ENCODE results near the gene NDUFB1. TPM values are rescaled to one million over a fixed set of nuclear protein-coding genes. Genes with fewer than 3 reads are reported as not detected.

The NDUFB1 gene
- 328 to 436 TPM (median 346 TPM) in 5 replicates for total RNA-seq (2022; extraction: Qiagen RNA extraction; ENCODE audit: low read depth)

GRCh38 chr14:92121670-92122350 is at the start of gene NDUFB1, which contains the start of gene CPSF2:
NDUFB1 (minus strand) TSS chr14:92121706; CDS start chr14:92117637, 4,069 bp downstream.
CPSF2 (plus strand) TSS chr14:92121969; CDS start chr14:92130985, 9,016 bp downstream.

GRCh38 chr14:92106143-92106926 is 15.2 kb downstream of the NDUFB1 start, which contains the start of gene ATXN3:
ATXN3 (minus strand) TSS chr14:92106582; CDS start chr14:92106552, 30 bp downstream.

Other genes starting within 250 kb of the NDUFB1 start
- gene FBLN5, start 174.0 kb downstream of the NDUFB1 start, total RNA-seq (2022; extraction: Qiagen RNA extraction; ENCODE audit: low read depth) = 1.5 to 2.0 TPM (median 1.7 TPM) in 5 replicates
- 6.4 to 10.9 TPM (median 9.2 TPM) in 5 replicates for gene TRIP11, start 81.6 kb downstream of the NDUFB1 start, total RNA-seq (2022; extraction: Qiagen RNA extraction; ENCODE audit: low read depth)
- 19.1 to 47.3 TPM (median 23.8 TPM) in 5 replicates for gene ATXN3, start 15.1 kb downstream of the NDUFB1 start, total RNA-seq (2022; extraction: Qiagen RNA extraction; ENCODE audit: low read depth)
- gene CPSF2, start 263 bp upstream of the NDUFB1 start, total RNA-seq (2022; extraction: Qiagen RNA extraction; ENCODE audit: low read depth) = 35.3 to 44.8 TPM (median 41.5 TPM) in 5 replicates
- 0.09 to 0.34 TPM (median 0.18 TPM) in 5 replicates for gene SLC24A4, start 201.5 kb upstream of the NDUFB1 start, total RNA-seq (2022; extraction: Qiagen RNA extraction; ENCODE audit: low read depth)